Fibroblast of skin of right quadriceps (primary cell): ENCODE measurements around the gene IFIT1B.
"Not testable (repeated sequence)": the region's sequence is repeated elsewhere in the genome, so short reads cannot be mapped to it uniquely, and the experiment has no call there.

Experiments
- DNase-seq: peaks from one replicate; pipeline ENCODE4 v3.0.0-alpha.2; 2013

Gene IFIT1B

DNA sequence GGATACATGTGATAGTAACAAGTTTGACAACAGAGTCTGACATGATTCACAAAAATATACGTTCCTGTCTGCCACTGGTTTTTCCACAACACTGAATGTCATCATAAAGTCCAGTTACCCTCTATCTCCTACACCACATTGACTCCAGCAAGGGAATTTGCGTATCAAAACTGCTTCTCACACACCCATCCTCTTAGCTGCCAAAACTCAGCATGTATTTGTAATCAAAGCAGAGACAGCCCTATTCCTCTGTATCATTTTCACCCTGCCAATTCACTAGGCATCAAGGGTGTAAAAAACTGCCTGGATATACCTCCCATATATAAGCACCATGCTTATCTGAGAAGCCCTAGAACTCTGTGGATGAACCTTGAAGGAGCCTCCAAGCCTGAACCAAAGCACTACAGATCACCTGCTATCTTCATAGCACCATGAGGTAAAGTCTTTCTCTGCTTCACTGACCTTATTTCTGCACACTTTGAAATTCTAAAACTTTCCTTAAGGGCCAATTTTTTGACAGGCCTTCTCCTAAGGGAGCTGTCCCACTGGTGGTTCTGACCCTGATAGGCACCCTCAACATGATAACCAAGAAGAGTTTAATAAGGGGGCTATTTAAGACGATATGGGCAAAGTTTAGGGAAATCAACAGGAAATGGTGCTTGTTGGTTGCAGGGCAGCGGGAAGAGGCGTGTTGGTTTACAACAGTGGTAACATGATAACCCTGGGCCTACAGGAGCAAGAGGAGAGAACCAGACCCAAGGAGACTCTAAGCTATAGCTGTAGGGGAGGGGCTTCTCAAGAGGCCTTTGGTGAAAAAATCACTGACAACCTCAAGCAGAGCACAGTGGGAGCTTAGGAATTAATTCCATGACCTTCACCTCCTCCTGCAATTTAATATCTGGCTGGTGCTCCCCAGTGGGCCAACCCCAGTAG is at the start of gene IFIT1B:
TSS of gene IFIT1B (plus strand) at position 352 of the 933 bp plus-strand sequence. CDS start at position 432, 80 bp downstream.
- no peak for DNase-seq

DNA sequence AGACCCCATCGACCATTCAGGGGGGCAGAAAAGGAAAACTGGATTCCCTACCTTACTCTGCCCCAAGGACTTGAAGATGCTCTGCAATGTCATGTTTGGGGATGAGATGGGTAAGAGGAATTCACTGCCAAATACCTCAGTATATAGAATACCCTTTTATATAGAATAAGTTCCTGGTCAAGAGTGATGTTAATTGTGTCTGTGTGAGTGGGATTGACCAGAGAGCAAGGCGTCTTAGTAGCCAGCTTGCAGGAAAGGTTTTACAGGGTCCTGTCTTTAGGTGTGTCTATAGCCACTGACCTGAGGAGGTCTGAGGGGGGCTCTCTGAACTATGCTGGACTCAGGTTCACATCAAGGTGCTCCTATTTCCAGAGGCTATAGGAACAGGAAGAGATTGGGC is 48.7 kb upstream of the IFIT1B start:
- DNase-seq, result no peak

- DNase-seq, result not testable (repeated sequence)
Observed at GRCh38 chr10:89330014-89330413, 47.8 kb upstream of the IFIT1B start.

GRCh38 chr10:89330537-89331212 is 47.2 kb upstream of the IFIT1B start:
- DNase-seq, result no peak

GRCh38 chr10:89331487-89332122 is 46.3 kb upstream of the IFIT1B start:
- not testable (repeated sequence) for DNase-seq

- peak; percentile 63 for DNase-seq
Observed at GRCh38 chr10:89332123-89332633, 45.7 kb upstream of the IFIT1B start.

- no peak for DNase-seq
Observed at GRCh38 chr10:89335226-89335625, 42.6 kb upstream of the IFIT1B start.

DNA sequence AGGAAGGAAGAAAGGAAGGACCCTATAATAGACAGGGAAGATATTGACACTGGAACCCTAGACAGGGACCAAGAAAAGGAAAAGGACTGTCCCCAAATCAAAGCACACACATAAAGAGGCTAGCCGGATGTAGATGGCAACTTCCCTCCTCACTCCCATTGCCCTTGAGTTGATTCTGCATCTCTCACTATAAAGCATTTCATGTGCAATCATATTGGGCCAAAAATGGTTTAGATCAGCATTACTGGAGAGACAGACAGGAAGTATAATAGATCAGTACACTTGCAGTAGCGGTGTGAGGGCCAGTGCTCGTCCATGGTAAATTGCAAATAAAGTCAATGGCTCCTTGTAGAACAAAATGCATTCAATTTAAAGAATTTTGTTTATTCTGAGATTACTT is 41.6 kb upstream of the IFIT1B start:
- DNase-seq, result no peak

DNA sequence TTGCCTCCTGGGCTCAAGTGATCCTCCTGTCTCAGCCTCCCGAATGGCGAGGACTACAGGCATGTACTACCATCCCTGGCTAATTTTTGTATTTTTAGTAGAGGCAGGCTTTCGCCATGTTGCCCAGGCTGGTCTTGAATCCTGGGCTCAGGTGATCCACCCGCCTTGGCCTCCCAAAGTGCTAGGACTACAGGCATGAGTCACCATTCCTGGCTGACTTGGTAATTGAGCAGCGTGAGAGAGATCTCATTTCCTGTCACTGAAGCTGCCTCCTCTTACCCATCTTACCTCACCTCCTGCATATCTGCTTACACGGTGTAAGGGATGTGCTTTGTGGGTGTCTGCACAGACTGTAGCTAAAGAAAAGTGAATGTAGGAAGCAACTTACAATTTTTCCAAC is 40.4 kb upstream of the IFIT1B start:
- peak; percentile 68 for DNase-seq

- no peak for DNase-seq
Observed at GRCh38 chr10:89338713-89339112, 39.1 kb upstream of the IFIT1B start.

DNA sequence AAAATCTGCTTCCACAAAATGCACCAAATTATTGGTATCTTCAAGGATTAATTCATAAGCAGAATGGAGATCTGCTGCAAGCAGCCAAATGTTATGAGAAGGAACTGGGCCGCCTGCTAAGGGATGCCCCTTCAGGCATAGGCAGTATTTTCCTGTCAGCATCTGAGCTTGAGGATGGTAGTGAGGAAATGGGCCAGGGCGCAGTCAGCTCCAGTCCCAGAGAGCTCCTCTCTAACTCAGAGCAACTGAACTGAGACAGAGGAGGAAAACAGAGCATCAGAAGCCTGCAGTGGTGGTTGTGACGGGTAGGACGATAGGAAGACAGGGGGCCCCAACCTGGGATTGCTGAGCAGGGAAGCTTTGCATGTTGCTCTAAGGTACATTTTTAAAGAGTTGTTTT is 38.0 kb upstream of the IFIT1B start:
- no peak for DNase-seq

DNA sequence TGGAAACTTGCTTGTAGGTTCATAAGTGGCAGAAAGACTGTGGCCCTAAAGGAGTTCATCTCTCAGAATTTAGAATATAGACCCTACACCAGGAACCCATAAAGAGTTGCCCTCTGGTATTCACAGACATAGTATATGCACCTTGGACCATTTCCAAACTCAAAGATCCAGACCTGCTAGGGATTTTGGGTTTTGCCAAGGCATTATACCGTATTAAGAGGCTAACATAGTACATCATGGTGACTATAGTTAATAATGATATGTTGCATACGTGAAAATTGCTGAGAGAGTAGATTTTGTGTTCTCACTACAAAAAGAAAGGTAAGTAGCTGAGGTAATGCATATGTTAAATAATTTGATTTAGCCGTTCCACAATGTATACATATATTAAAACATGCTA is 36.2 kb upstream of the IFIT1B start:
- no peak for DNase-seq

GRCh38 chr10:89342206-89342958 is 35.5 kb upstream of the IFIT1B start:
- DNase-seq, result peak; percentile 57

GRCh38 chr10:89343089-89343767 is 34.6 kb upstream of the IFIT1B start:
- DNase-seq, result no peak

- no peak for DNase-seq
Observed at GRCh38 chr10:89344156-89344555, 33.7 kb upstream of the IFIT1B start.

DNA sequence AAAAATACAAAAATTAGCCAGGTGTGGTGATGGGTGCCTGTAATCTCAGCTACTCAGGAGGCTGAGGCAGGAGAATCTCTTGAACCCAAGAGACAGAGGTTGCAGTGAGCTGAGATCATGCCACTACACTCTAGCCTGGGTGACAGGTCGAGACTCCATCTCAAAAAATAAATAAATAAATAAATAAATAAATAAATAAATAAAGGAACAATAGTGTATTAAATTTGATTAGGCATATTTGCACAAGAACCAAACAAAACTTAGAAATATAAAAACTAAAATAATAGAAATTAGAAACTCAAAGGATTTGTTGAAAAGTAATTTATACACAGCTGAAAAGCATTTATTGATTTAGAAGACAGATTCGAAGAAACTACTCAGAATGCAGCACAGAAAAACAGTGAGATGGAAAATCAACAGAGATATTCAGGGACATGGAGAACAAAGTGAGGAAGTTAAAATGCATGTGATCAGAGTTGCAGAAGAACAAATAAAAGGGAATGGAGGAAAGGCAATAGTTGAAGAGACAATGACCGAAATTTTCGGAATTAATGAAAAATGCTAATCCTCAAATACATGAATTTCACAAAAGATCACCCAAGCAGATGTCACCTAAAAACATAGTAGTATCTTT is 32.4 kb upstream of the IFIT1B start:
- DNase-seq, result no peak

- peak; percentile 60 for DNase-seq
Observed at GRCh38 chr10:89346405-89347254, 31.2 kb upstream of the IFIT1B start.

DNA sequence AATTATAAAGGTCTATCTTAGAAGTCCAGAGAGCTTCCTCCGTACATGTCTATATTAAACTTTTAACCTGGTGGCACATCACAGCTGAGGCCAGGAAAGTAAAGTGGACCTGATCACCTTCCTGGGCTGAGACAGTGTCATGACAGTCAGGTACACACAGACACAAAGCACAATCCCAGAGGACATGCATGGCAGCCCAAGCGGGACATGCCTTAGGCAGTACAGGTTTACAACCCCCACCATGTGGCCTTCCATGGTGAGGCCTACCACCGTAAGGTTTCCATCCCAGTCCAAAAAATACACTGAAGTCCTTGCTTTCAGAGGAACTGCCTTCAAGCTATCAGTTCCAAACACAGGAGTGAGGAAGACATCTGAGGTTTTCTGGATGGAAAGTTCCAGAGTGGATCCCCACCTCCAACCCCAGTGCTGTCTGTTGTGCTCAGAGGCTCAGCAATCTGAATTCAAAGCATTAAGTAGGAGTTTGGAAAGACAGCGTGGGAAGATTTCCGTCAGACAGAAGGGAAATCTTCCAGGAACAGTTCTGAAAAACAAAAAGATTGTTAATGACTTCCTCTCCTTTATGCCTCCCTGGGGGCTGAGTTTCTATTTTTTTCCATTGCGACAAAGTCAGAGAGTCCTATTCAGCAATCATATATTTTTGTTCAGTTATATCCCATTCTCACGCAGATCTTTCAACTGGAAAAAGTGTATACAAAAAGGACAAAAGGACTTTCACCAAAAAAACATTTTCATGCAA is 30.0 kb upstream of the IFIT1B start:
- DNase-seq, result peak; percentile 8

GRCh38 chr10:89348481-89348880 is 29.4 kb upstream of the IFIT1B start:
- no peak for DNase-seq

DNA sequence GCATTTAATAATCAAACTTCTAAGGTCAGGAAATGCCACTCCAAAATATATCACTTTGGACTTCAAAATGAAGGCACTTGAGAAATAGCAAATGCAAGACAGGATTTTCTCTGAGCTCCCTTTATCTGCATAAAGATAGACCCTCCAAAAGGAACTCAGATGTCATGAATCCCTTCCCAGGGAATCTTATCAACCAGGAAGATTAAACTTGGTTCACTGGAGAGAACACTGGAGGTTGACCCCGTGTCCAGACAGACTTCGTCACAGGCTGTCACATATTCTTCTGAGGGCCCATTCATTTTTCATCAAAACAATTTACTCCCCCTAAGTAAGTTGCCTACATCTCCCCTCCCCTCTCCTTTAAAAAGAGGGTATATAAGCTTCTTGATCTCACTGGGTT is 28.9 kb upstream of the IFIT1B start:
- no peak for DNase-seq
